GM08714 (cell line): ENCODE results near the gene UNC93B1.

Experiments used
- H3K4me3 ChIP-seq: fragments of 200-500 bp; sonication (Bioruptor generic); 2 replicates; pipeline ENCODE4 v1.5.1; 2014; ENCODE audit warnings: mild to moderate bottlenecking, low read length, inconsistent platforms
- ZNF274 ChIP-seq: IDR thresholded peaks from 2 replicates; pipeline ENCODE4 v1.6.1; 2012; ENCODE audit warnings: mild to moderate bottlenecking, low read depth, low read length

UNC93B1 gene

DNA sequence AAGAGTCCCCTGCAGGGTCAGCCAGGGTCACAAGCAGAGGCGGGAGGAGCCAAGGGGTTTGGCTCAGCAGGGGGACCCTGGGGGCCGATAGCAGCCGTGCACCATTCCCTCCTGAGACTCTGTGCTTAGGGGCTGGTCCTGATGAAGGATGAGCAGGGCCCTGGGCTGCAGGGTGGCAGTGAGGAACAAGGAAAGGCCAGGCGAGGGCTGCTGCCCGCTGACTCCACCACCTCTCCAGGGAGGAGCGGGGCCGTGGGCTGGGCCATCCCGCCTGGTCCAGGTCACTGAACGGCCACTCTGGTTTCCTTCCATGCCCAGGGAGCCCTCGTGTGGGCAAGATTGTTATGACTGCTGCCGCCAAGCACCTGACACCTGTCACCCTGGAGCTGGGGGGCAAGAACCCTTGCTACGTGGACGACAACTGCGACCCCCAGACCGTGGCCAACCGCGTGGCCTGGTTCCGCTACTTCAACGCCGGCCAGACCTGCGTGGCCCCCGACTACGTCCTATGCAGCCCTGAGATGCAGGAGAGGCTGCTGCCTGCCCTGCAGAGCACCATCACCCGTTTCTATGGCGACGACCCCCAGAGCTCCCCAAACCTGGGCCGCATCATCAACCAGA is 17.4 kb upstream of the UNC93B1 start:
- no peak overlapping the region for H3K4me3 ChIP-seq
- no peak for TF ChIP-seq ZNF274

DNA sequence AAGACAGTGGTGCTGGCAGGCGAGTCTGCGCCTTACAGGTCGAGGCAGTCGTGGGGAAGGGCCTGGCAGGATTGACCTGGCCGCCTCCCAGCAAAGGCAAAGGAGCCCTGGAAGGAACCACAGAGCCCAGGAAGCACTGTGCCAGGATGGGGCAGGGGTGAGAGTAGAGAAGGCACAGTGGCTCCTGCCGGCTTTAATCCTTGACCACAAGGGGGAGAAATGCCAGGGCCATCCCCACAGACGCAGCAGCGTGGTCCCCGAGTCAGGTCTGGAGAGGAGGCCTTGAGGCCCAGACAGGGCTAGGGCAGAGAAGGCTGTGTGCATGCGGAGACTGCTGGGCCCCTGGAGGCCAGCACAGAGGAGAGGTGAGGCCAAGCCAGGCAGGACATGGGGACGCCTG is 16.7 kb upstream of the UNC93B1 start:
- H3K4me3 ChIP-seq: no peak overlapping the region
- TF ChIP-seq ZNF274: no peak

- no peak overlapping the region for H3K4me3 ChIP-seq
- TF ChIP-seq ZNF274: no peak
Measured at GRCh38 chr11:68019486-68019885, 15.6 kb upstream of the UNC93B1 start.

GRCh38 chr11:68018730-68019190 is 14.9 kb upstream of the UNC93B1 start:
- TF ChIP-seq ZNF274: no peak
- H3K4me3 ChIP-seq: no peak overlapping the region

DNA sequence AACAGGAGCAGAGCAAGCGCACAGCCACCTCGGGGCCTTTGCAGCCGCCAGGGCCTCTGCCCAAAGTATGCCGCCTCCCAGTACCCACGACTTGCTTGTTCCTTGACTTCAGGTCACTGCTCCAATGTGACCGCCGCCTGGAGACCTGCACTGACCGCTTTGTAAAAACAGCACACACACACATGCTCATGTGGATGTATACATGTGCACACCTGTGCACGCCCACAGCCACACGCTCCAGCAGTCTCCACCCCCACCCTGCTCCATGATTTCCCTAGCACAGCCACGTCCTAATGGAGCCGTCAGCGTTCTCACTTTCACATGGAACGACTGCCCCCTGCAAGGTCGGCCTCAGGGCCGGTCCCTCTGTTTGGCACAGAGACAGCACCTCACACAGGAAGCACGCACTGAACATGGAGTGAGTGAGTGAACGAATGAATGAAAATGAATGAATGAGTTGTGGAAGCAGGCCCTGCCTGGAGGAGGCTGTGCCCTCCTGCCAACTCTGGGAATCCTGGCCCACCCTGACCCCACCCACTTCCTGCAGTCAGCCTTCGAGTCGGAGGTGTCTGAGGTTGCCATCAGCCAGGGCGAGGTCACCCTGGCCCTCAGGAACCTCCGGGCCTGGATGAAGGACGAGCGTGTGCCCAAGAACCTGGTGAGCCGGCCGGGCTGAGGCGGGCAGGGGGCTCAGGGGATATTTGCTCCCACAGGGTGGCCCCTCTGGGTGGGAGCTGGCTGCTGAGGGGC is 14.3 kb upstream of the UNC93B1 start:
- no peak for TF ChIP-seq ZNF274
- H3K4me3 ChIP-seq: no peak overlapping the region

DNA sequence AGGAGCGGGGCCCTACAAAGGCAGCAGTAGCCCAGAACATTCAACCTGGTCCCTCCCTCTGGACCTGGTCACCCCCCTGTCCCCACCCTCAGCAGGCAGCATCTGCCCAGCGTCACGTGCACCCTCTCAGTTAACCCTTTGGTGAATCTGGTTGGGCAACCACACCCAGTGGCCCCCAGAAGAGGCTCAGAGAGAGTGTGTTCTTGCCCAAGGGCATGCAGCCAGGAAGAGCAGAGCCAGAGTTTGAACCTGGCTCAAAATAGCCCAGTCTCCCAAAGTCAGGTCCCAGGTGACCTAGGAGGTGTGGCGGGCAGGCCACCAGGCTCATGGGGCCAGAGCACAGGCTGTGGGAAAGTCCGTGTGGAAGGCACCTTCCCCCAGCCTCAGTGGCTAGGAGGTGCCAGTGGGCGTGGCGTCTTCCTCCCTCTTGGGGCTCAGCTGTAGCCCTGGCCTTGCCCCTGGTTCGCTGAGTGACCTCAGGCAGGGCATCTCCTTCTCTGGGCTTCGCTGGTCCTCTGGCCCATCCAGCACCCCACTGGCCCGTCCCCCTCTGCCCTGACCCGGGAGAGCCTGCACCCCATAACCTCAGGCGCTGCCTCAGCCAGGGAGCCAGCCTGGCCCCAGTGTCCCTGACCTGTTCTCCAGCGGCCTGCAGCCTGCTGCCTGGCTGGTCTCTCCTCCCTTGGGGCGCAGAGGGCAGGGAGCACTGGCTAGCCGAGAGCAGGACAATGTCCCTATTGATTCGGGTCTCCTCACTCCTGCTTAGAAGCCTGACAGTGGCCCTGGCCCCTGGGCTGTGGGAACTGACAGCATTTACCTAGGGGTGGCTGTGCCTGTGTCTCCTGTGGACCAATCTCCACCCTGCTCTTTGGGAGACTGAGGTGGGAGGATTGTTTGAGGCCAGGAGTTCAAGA is 13.3 kb upstream of the UNC93B1 start:
- no peak for TF ChIP-seq ZNF274
- no peak overlapping the region for H3K4me3 ChIP-seq

- no peak overlapping the region for H3K4me3 ChIP-seq
- no peak for TF ChIP-seq ZNF274
Measured at GRCh38 chr11:68016161-68016903, 12.4 kb upstream of the UNC93B1 start.

DNA sequence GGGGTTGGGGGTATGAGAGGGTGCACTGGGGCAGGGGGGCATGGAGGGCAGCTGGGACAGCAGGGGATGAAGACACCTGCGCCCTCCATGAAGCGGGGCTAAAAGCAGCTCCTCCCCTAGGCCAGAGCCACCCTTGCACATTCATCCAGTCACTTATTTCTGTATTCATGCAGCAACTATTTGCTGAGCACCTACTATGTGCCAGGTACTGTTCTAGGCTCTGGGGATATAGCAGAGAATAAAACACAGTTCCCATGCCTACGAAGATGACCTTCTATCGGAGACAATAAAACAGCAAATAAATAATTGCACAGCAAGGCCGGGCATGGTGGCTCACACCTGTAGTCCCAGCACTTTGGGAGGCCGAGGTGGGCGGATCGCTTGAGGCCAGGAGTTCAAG is 11.6 kb upstream of the UNC93B1 start:
- no peak overlapping the region for H3K4me3 ChIP-seq
- no peak for TF ChIP-seq ZNF274

DNA sequence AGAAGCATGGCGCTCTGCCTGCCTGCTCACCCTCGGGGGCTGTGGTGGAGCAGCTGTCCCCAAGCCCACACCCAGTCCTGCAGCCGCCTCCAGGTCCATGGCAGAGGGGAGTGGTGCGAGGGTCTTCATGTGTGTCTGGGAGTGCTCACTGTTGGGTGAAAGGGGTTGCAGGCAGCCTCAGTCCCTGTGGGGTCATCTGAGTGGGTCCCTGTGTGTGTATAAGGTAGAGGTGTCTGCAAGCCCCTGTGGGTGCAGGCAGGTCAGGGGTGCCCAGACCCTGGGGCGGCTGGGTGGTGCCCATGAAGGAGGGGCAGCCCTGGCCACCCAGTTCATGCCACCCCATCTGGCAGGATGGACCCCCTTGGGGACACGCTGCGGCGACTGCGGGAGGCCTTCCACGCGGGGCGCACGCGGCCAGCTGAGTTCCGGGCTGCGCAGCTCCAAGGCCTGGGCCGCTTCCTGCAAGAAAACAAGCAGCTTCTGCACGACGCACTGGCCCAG is 11.1 kb upstream of the UNC93B1 start:
- no peak for TF ChIP-seq ZNF274
- H3K4me3 ChIP-seq: no peak overlapping the region

DNA sequence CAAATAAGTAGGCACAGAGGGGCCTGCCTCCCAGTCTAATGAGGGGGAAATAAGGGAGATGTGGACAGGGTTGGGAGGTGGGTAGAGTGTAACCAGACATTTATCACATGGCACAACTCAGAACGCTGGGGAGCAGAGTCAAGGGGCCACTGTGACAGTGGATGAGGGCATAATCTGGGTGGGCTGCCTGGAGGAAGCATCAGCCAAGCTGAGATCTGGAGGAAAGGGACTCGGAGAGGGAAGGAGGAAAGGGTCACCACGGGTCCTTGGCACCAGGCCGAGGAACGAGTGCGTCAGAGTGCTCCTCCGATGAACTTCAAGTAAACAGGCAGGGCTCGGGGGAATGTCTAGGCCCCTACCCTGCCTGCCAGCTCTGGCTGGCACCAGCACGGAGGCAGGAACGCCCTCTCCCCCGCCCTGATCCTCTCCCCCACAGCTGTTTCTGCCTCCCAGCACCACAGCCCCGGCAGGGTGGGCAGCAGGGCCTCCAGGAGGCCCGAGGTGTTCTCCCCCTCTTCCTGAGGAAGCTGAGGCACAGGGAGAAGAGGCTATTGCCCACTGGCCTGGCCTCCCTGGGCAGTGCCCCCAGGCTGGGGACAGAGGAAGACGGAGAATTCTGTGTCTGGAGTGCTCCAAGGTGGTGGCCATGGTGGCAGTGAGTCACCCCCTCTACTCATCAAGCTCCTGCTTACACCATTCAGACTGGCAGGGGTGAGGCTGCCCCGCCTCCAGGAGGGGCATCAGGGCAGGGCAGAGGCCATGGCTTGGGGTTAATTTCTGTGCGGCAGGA is 10.5 kb upstream of the UNC93B1 start:
- no peak for TF ChIP-seq ZNF274
- no peak overlapping the region for H3K4me3 ChIP-seq

- no peak overlapping the region for H3K4me3 ChIP-seq
- TF ChIP-seq ZNF274: no peak
Measured at GRCh38 chr11:68013611-68014156, 9.8 kb upstream of the UNC93B1 start.

DNA sequence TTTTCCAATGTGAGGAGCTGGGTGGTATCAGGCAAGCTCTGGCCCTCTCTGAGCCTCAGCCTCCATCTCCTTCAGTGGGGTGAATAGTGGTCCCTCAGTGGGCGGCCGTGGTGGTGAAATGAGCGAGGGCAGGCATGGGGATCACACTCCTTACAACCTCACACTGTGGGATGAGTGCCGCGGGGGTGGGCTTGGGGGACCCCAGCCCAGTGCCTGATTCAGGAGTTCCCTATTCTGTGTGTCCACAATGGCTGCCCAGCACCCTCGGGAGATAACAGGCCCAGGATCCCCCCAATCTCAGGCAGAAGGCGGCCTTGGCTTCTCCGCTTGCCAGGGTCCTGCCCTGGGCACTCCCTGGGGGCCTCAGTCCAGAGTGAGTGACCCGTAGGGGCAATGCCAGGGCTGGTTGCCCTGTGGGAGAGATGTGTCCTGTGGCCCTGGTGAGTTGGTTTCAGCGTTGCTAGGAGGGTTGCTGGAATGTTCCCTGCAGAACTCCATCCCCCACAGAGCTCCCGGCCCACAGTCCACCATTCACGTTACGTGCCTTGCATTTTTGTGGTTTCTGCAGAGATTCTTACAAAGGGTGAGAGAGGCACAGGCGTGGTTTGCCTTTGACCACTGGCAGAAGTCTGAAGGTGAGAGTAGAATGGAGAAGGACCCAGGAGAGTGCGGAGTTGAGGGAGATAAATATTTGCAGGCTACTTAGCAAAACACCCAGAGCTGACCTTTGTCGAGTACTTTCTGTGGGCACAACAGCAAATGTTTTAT is 9.1 kb upstream of the UNC93B1 start:
- TF ChIP-seq ZNF274: no peak
- H3K4me3 ChIP-seq: no peak overlapping the region
